ENCODE data around the gene EBI3. TPM values are rescaled to one million over a fixed set of nuclear protein-coding genes. Genes with fewer than 3 reads are reported as not detected.
A peak's percentile ranks its signal among the peaks of the same experiment; 100 is the strongest.

The EBI3 gene
- total and polyA plus RNA-seq, 2 of the 13 experiments (the other 11 are each of a cell fraction or from before 2014, with no cell fraction given), result 3.4 TPM; not detected in 1

GRCh38 chr19:4267901-4268815 is 38.8 kb downstream of the EBI3 start (continued):
- TF ChIP-seq, protein P1, sequence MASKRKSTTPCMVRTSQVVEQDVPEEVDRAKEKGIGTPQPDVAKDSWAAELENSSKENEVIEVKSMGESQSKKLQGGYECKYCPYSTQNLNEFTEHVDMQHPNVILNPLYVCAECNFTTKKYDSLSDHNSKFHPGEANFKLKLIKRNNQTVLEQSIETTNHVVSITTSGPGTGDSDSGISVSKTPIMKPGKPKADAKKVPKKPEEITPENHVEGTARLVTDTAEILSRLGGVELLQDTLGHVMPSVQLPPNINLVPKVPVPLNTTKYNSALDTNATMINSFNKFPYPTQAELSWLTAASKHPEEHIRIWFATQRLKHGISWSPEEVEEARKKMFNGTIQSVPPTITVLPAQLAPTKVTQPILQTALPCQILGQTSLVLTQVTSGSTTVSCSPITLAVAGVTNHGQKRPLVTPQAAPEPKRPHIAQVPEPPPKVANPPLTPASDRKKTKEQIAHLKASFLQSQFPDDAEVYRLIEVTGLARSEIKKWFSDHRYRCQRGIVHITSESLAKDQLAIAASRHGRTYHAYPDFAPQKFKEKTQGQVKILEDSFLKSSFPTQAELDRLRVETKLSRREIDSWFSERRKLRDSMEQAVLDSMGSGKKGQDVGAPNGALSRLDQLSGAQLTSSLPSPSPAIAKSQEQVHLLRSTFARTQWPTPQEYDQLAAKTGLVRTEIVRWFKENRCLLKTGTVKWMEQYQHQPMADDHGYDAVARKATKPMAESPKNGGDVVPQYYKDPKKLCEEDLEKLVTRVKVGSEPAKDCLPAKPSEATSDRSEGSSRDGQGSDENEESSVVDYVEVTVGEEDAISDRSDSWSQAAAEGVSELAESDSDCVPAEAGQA (IDR thresholded peaks at IDR 0.05; ENCODE audit: low read depth), result peak; percentile 28; the same call in 1 of the 2 replicates
- TF ChIP-seq, protein P1 (CRISPR knock-in tag; IDR thresholded peaks at IDR 0.05; ENCODE audit: borderline replicate concordance), result no peak
- TF ChIP-seq CTCF (CRISPR knock-in tag; IDR thresholded peaks at IDR 0.05) (no peak), ZNF605 (CRISPR knock-in tag; IDR thresholded peaks at IDR 0.05) (no peak), HOXA7 (CRISPR knock-in tag; IDR thresholded peaks at IDR 0.05) (no peak), HOXA3 (CRISPR knock-in tag; IDR thresholded peaks at IDR 0.05) (peak; percentile 28; the same call in 1 of the 2 replicates), HNRNPL (IDR thresholded peaks at IDR 0.05; ENCODE audit: low read depth, low read length) (0 out of 2 replicates have a peak, but pooled peaks have one; percentile 26), SRF (IDR thresholded peaks at IDR 0.05; ENCODE audit: low read depth, low read length) (0 out of 2 replicates have a peak, but pooled peaks have one; percentile 22), ZNF264 (CRISPR knock-in tag; IDR thresholded peaks at IDR 0.05) (no peak), ZMYM2 (CRISPR knock-in tag; IDR thresholded peaks at IDR 0.05) (no peak), HOXA5 (CRISPR knock-in tag; IDR thresholded peaks at IDR 0.05) (no peak), ZNF616 (CRISPR knock-in tag; IDR thresholded peaks at IDR 0.05; ENCODE audit: low read depth) (no peak), KLF13 (CRISPR knock-in tag; IDR thresholded peaks at IDR 0.05) (no peak), ZNF430 (CRISPR knock-in tag; IDR thresholded peaks at IDR 0.05) (no peak)
- TF ChIP-seq, protein P2, sequence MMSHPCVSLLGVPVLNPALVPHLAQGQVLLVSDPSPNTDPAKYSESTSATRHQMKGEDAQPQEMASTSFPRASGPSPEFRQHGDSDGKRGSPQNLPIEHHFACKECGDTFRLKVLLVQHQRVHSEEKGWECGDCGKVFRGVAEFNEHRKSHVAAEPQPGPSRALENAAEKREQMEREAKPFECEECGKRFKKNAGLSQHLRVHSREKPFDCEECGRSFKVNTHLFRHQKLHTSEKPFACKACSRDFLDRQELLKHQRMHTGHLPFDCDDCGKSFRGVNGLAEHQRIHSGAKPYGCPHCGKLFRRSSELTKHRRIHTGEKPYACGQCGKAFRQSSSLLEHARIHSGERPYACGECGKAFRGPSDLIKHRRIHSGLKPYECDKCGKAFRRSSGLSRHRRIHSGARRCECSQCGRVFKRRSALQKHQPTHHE (CRISPR knock-in tag; IDR thresholded peaks at IDR 0.05; ENCODE audit: borderline replicate concordance), result no peak
- TF ChIP-seq, protein P3, sequence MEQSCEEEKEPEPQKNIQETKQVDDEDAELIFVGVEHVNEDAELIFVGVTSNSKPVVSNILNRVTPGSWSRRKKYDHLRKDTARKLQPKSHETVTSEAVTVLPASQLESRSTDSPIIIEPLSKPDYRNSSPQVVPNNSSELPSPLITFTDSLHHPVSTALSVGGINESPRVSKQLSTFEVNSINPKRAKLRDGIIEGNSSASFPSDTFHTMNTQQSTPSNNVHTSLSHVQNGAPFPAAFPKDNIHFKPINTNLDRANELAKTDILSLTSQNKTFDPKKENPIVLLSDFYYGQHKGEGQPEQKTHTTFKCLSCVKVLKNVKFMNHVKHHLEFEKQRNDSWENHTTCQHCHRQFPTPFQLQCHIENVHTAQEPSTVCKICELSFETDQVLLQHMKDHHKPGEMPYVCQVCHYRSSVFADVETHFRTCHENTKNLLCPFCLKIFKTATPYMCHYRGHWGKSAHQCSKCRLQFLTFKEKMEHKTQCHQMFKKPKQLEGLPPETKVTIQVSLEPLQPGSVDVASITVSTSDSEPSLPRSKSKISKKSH (CRISPR knock-in tag; IDR thresholded peaks at IDR 0.05; ENCODE audit: borderline replicate concordance), result peak; percentile 39; the same call in 1 of the 2 replicates
- TF ChIP-seq, protein P4, sequence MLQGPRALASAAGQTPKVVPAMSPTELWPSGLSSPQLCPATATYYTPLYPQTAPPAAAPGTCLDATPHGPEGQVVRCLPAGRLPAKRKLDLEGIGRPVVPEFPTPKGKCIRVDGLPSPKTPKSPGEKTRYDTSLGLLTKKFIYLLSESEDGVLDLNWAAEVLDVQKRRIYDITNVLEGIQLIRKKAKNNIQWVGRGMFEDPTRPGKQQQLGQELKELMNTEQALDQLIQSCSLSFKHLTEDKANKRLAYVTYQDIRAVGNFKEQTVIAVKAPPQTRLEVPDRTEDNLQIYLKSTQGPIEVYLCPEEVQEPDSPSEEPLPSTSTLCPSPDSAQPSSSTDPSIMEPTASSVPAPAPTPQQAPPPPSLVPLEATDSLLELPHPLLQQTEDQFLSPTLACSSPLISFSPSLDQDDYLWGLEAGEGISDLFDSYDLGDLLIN (CRISPR knock-in tag; IDR thresholded peaks at IDR 0.05; ENCODE audit: borderline replicate concordance), result no peak
